ENCODE data around the gene TSPYL2. TPM values are rescaled to one million over a fixed set of nuclear protein-coding genes. Genes with fewer than 3 reads are reported as not detected.

Gene TSPYL2
- total and polyA plus RNA-seq, 10 donors, result 28.6 to 65.8 (median 51.8) TPM

DNA sequence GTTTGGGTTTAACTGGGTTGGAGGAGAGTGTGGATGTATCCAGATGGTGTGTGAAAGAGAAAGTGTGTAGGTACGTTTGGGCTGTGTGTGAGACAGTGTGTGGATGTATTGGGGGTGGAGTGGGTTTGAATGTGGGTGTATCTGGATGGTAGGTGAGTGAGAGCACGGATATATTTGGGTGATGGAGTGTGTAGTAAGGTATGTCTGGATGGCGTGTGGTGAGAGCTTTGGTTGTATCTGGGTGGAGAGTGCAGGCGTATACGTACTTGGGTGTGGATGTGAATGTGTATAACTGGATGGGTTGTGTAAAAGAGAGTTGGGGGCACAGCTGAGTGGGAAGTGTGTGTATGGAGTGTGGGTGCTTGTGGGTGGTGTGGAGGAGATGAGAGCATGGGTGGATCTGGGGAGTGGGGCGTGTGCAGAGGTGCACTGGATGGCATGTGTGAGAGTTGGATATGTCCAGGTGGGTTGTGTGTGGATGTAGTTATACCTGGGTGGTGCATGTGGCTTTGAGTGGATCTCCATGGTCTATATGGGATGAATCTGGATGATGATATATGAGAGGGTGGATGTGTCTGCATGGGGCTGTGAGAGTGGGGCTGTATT is 26.8 kb upstream of the TSPYL2 start:
- DNase-seq, result no peak
- peaks cover 0 to 6% (median 0%) of the 10 kb centered on the region in 7 donors for H3K27me3 ChIP-seq (replicated peaks in 1 of 7)
- intact Hi-C loops (cut with DNase I; ENCODE audit: low total_unique reads), result no loop called here
- 71 to 93% (median 89%) methylated on average over 6 of the region's 6 CpGs for WGBS, 5 donors
- no peak overlapping the region for H3K27ac ChIP-seq
- no peaks in the 10 kb centered on the region for H3K9me3 ChIP-seq
- no peak overlapping the region for H3K4me3 ChIP-seq
- no peaks in the 10 kb centered on the region for H3K4me1 ChIP-seq
- TF ChIP-seq POLR2A (IDR thresholded peaks at IDR 0.05) (no peak), POLR2AphosphoS5 (IDR thresholded peaks at IDR 0.05) (no peak)
- TF ChIP-seq, protein P1, sequence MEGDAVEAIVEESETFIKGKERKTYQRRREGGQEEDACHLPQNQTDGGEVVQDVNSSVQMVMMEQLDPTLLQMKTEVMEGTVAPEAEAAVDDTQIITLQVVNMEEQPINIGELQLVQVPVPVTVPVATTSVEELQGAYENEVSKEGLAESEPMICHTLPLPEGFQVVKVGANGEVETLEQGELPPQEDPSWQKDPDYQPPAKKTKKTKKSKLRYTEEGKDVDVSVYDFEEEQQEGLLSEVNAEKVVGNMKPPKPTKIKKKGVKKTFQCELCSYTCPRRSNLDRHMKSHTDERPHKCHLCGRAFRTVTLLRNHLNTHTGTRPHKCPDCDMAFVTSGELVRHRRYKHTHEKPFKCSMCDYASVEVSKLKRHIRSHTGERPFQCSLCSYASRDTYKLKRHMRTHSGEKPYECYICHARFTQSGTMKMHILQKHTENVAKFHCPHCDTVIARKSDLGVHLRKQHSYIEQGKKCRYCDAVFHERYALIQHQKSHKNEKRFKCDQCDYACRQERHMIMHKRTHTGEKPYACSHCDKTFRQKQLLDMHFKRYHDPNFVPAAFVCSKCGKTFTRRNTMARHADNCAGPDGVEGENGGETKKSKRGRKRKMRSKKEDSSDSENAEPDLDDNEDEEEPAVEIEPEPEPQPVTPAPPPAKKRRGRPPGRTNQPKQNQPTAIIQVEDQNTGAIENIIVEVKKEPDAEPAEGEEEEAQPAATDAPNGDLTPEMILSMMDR (IDR thresholded peaks at IDR 0.05 in 8 of 11, conservative IDR thresholded peaks at IDR 0.05 in 3 of 11), result no peak
- no peaks in the 10 kb centered on the region for H3K36me3 ChIP-seq

DNA sequence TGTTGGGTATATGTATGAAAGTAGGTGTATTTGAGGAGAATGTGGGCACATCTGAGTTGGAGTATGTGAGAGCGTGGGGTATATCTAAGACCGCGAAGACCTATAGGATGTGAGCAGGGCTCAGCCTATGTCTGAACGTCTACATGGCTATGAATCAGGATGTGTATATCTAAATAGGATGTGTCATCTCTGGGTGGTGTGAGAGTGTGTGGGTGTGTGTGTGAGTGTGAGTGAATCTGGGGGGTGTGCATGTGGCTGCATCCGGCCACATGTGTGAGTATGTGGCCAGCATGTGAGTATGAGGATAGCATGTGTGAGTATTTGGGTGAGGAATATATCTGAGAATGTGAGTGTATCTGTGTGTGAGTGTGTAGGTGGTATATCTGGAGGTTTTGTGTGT is 25.9 kb upstream of the TSPYL2 start:
- no peaks in the 10 kb centered on the region for H3K4me1 ChIP-seq
- no peaks in the 10 kb centered on the region for H3K27me3 ChIP-seq (replicated peaks in 1 of 7)
- TF ChIP-seq, protein P1 (IDR thresholded peaks at IDR 0.05 in 8 of 11, conservative IDR thresholded peaks at IDR 0.05 in 3 of 11), result no peak
- no peak for TF ChIP-seq POLR2A (IDR thresholded peaks at IDR 0.05)
- no peak for TF ChIP-seq POLR2AphosphoS5 (IDR thresholded peaks at IDR 0.05)
- 84 to 87% (median 84%) methylated on average over 5 of the region's 5 CpGs for WGBS, 5 donors
- H3K4me3 ChIP-seq, result no peak overlapping the region
- DNase-seq, result no peak
- no peak overlapping the region for H3K27ac ChIP-seq
- intact Hi-C loops (cut with DNase I; ENCODE audit: low total_unique reads), result no loop called here
- H3K9me3 ChIP-seq, result no peaks in the 10 kb centered on the region
- no peaks in the 10 kb centered on the region for H3K36me3 ChIP-seq

DNA sequence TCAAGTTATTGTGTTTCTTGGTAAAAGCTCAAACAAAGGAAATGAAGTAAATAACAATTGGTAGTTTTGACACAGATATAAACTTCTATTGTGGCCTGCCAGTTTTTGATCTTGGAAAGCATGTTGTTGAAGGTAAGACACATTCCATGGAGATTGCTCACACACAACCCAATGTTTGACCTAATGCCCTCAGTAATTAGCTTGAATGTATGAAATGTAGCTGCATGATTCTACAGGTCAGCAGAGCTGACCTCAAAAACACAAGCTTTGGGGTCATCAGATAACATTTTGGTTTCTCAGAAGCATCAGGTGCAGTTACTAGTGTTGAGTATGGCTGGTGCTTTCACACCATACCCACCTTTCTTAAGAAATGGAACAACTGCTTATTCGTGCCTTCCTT is 17.1 kb upstream of the TSPYL2 start:
- 56 to 94% (median 67%) methylated on average over 1 of the region's 1 CpG for WGBS, 5 donors
- no peak overlapping the region for H3K27ac ChIP-seq
- intact Hi-C loops (cut with DNase I; ENCODE audit: low total_unique reads), result no loop called here

DNA sequence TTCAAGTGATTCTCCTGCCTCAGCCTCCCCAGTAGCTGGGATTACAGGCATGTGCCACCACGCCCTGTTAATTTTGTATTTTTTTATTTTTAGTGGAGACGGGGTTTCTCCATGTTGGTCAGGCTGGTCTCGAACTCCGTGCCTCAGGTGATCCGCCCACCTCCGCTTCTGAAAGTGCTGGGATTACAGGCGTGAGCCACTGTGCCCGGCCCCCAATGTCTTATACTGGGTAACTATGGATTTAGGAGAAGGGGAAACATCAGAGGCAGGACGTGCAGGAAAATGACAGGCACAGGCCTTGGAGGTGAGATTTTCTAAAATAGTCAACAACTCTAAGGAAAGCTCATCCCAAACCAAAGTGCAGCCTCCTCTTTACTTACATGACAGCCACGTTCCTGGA is 11.1 kb upstream of the TSPYL2 start:
- WGBS, 5 donors, result 73 to 93% (median 84%) methylated on average over 10 of the region's 10 CpGs
- intact Hi-C loops (cut with DNase I; ENCODE audit: low total_unique reads), result no loop called here
- TF ChIP-seq, protein P1 (IDR thresholded peaks at IDR 0.05 in 8 of 11, conservative IDR thresholded peaks at IDR 0.05 in 3 of 11), result no peak
- TF ChIP-seq POLR2A (IDR thresholded peaks at IDR 0.05) (no peak), POLR2AphosphoS5 (IDR thresholded peaks at IDR 0.05) (no peak)
- DNase-seq, result no peak
- Histone ChIP-seq H3K27me3 (replicated peaks in 1 of 7) (peaks cover 0 to 6% (median 0%) of the 10 kb centered on the region in 7 donors), H3K4me3 (no peak overlapping the region), H3K36me3 (no peaks in the 10 kb centered on the region), H3K9me3 (no peaks in the 10 kb centered on the region), H3K4me1 (peaks cover 0 to 11% (median 4%) of the 10 kb centered on the region in 6 donors), H3K27ac (peak overlapping the region in 2 of 8 donors; percentile 76 to 78)

More for the DNA sequence above, 17.1 kb upstream of the TSPYL2 start:
- DNase-seq, result no peak
- TF ChIP-seq, protein P1 (IDR thresholded peaks at IDR 0.05 in 8 of 11, conservative IDR thresholded peaks at IDR 0.05 in 3 of 11), result no peak
- TF ChIP-seq POLR2AphosphoS5 (IDR thresholded peaks at IDR 0.05) (no peak), POLR2A (IDR thresholded peaks at IDR 0.05) (no peak)
- Histone ChIP-seq H3K9me3 (no peaks in the 10 kb centered on the region), H3K36me3 (no peaks in the 10 kb centered on the region), H3K4me3 (no peak overlapping the region), H3K4me1 (no peaks in the 10 kb centered on the region), H3K27me3 (replicated peaks in 1 of 7) (peaks cover 0 to 13% (median 0%) of the 10 kb centered on the region in 7 donors)

All from spleen (tissue), 11 donors.